Esophagus (tissue), 2 donors: ENCODE measurements around the gene TACC3. TPM values are rescaled to one million over a fixed set of nuclear protein-coding genes. Genes with fewer than 3 reads are reported as not detected.

Source experiments
- H3K27ac ChIP-seq, 2 donors: one replicate each; pipeline ENCODE4 v1.5.1; 2013; ENCODE audit warnings: low read depth in 2 of 2, mild to moderate bottlenecking in 2 of 2, inconsistent platforms in 1 of 2, low read length in 1 of 2, moderate library complexity in 1 of 2
- H3K27me3 ChIP-seq, 2 donors: one replicate each; pipeline ENCODE4 v1.6.1; 2013; ENCODE audit warnings: low read length in 2 of 2, control low read depth in 1 of 2, mild to moderate bottlenecking in 1 of 2; ENCODE audit not compliant: insufficient read depth in 2 of 2, control insufficient read depth in 1 of 2
- H3K36me3 ChIP-seq, 2 donors: one replicate each; pipeline ENCODE4 v1.6.1; 2013; ENCODE audit warnings: low read length in 1 of 2; ENCODE audit not compliant: control insufficient read depth in 2 of 2, insufficient read depth in 2 of 2
- H3K4me1 ChIP-seq, 2 donors: one replicate each; pipeline ENCODE4 v1.6.1; 2013; ENCODE audit warnings: low read length in 1 of 2; ENCODE audit not compliant: control insufficient read depth in 2 of 2, insufficient read depth in 2 of 2
- H3K4me3 ChIP-seq, 2 donors: one replicate each; pipeline ENCODE4 v1.5.1; 2013; ENCODE audit warnings: low read length in 2 of 2, mild to moderate bottlenecking in 2 of 2, low read depth in 1 of 2, moderate library complexity in 1 of 2
- H3K9me3 ChIP-seq, 2 donors: one replicate each; pipeline ENCODE4 v1.6.1; 2013; ENCODE audit warnings: mild to moderate bottlenecking in 2 of 2, low read depth in 1 of 2, low read length in 1 of 2, moderate library complexity in 1 of 2; ENCODE audit not compliant: control insufficient read depth in 2 of 2, insufficient read depth in 1 of 2
- WGBS, 2 donors: extraction: QIAGEN DNeasy Blood & Tissue Kit; methylation state at CpG; one replicate each; pipeline ENCODE4 v1.1.7; 2013; 5-methylcytosine and 5-hydroxymethylcytosine counted together
- polyA plus RNA-seq, 2 donors: library from polyadenylated mRNA; stranded (reverse); fragments of 200-250 nt; gene quantifications; one replicate each; pipeline ENCODE4 v1.2.3, GENCODE V29; 2013
- donor health status: healthy with polysubstance abuse.
- donor health status: Bipolar disorder and iron deficiency.

Gene TACC3
- polyA plus RNA-seq, 2 donors: 22.5 to 25.7 TPM

DNA sequence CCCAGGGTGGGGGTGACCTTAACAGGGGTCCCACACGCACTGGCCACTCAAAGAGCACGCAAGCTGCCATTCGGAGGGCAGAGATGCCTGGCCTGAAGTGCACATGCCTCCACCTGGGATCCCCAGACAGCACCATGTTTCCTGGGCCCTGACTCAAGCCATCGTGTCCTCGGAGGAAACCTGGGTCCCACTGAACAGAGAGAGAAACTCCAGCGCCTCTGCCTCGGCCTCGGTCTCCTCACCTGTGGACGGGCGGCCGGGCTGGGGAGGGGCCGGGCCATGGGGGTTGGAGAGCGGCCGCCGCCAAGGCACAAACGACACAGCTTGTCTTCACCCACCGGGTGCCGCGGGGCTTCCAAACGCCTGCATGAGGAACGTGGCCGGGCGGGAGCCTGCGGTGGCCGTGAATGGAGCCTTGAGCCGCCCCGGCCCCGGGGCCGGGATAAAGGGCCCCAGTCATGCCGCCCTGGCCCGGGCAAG lies 41.8 kb downstream of the TACC3 start:
- Histone ChIP-seq H3K27ac (peak overlapping the region in 1 of 2 donors; percentile 36), H3K4me3 (peak overlapping the region in 1 of 2 donors; percentile 4), H3K27me3 (no peaks in the 10 kb centered on the region), H3K4me1 (peaks cover 12 to 35% of the 10 kb centered on the region in 2 donors), H3K36me3 (no peaks in the 10 kb centered on the region), H3K9me3 (no peaks in the 10 kb centered on the region)
- 28 to 31% methylated on average over 27 to 31 of the region's 31 CpGs for WGBS, 2 donors

DNA sequence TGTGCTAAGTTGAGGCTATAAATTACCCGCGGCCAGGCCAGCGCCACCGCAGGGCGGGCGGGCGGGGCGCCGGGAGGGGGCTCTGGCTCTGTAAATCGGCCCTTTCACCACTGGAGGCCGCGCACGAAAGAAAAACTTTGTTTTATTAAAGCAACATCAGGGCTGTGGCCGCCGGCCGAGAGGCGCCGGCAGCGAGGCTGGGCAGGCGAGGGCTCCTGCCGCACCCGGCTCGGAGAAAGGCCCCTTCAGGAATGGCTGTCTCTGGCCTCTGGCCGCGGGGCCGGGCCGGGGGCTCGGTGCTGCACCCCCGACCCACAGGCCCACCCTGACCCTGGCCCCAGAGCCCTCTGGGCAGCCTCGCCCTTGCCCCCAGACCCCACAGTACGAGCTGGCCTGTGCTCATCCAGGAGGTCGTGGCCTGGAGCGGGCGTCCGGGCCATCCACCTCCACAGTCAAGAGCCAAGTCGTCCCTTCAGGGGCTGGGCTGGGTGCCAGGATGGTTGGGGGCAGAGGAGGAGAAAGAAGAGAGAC lies 42.3 kb downstream of the TACC3 start:
- 11 to 12% methylated on average over 31 to 36 of the region's 36 CpGs for WGBS, 2 donors
- peak overlapping the region in 1 of 2 donors; percentile 4 for H3K4me3 ChIP-seq
- H3K27me3 ChIP-seq: no peaks in the 10 kb centered on the region

DNA sequence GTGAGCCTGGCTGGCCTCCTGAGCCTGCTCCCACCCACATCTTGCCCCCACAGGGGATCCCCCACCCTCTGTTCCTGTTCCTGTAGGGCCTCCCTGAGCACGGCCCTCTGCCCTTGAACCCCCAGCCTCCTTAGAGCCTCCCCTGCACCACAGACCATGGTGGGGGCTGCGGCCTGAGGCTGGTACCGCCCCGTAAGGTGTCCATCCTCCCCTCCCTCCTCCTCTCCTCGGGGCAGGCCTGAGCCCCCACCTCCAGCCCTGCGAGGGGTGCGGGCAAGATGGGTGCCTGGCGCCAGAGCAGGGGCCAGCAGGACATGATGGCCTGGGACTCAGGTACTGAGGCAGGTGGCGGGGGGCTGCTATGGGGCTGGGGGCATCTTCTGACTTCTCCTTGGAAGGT lies 43.3 kb downstream of the TACC3 start:
- Histone ChIP-seq H3K4me1 (peaks cover 12 to 37% of the 10 kb centered on the region in 2 donors), H3K27me3 (no peaks in the 10 kb centered on the region), H3K9me3 (no peaks in the 10 kb centered on the region), H3K4me3 (no peak overlapping the region), H3K36me3 (no peaks in the 10 kb centered on the region), H3K27ac (no peak overlapping the region)
- WGBS, 2 donors: 94% methylated on average over 9 of the region's 9 CpGs

More for the DNA sequence above, 42.3 kb downstream of the TACC3 start:
- Histone ChIP-seq H3K36me3 (no peaks in the 10 kb centered on the region), H3K4me1 (peaks cover 12 to 35% of the 10 kb centered on the region in 2 donors), H3K27ac (peak overlapping the region in 1 of 2 donors; percentile 37), H3K9me3 (no peaks in the 10 kb centered on the region)

DNA sequence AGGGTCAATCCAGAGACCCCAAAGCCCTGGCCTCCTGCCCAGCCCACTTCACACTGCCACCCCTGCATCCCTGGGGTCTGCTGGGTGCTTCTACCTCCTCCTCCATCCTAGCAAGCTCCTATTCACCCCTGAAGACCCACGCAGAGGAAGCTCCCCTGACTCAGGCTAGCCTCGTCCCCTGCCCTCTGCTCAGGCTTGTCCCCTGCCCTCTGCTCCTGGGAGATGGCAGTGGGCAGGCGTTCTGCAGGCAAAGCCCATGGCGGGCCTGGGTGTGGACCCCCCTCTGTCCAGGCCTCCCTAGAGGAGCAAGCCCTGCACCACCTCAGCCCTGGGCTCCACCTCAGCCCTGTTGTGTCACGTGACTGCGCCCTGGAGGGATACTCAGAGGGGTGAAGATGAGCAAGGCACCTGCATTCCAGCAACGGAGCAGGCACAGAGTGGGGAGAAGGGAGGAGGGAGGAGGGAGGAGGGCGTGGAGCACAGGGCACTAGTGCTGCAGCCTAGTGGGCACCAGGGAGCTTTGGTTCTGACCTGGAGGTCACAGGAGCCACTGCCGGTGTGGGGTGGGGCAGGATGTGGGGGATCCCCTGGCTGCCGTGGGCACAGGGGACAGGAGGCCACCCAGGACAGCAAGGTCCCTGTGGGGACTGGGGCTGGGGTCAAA lies 44.2 kb downstream of the TACC3 start:
- Histone ChIP-seq H3K27me3 (no peaks in the 10 kb centered on the region), H3K4me3 (no peak overlapping the region), H3K9me3 (no peaks in the 10 kb centered on the region), H3K36me3 (no peaks in the 10 kb centered on the region), H3K4me1 (peaks cover 17 to 36% of the 10 kb centered on the region in 2 donors), H3K27ac (peak overlapping the region in 1 of 2 donors; percentile 44)
- 57 to 62% methylated on average over 10 of the region's 10 CpGs for WGBS, 2 donors

DNA sequence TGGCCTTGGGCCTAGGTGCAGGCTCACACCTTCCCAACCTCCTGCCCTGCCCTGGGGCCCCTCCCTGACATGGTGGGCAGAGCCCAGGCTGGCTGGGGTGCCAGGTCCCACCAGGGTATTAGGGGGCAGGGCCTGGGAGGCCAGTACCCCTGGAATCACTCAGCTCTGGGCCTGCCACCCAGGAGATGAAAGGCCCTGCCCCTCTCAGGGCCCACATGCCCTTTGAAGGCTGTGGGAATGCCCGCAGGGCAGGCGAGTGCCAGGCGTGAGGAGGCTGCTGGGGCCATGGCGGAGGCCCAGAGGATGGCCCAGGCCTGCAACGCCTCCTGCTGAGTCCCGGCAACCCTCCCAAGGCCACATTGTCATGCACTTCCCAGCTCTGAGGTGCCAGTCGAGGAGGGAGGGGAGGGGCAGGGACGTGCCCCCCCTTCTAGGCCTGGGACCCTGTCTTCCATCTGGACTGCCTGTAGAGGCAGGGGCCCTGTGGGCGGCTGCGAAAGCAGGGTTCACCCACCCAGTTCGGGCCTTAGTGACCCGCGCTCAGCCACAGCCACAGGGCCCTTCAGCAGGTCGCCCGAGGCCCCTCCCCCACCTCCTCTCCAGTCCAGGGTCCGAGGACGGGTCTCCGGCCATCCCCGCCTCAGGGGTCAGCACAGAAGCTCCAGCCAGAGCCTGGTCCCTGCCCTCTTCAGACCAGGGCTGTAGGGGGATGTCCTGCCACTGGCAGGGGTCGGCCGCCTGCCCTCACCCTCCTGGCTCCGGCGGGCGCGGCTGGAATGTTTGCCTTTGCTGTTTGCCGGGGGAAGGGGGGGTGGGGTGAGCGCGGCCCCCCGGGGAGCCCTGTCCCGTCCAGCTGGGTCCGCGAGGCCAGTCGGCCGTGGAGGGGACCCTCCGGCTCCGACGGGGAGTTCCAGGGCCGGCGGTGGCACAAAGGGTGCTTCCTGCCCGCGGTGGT lies 45.1 kb downstream of the TACC3 start:
- Histone ChIP-seq H3K36me3 (no peaks in the 10 kb centered on the region), H3K9me3 (no peaks in the 10 kb centered on the region), H3K27me3 (no peaks in the 10 kb centered on the region), H3K27ac (peak overlapping the region in 1 of 2 donors; percentile 44), H3K4me1 (peaks cover 21 to 44% of the 10 kb centered on the region in 2 donors), H3K4me3 (peak overlapping the region in 1 of 2 donors; percentile 48)
- 32 to 37% methylated on average over 35 to 41 of the region's 41 CpGs for WGBS, 2 donors

DNA sequence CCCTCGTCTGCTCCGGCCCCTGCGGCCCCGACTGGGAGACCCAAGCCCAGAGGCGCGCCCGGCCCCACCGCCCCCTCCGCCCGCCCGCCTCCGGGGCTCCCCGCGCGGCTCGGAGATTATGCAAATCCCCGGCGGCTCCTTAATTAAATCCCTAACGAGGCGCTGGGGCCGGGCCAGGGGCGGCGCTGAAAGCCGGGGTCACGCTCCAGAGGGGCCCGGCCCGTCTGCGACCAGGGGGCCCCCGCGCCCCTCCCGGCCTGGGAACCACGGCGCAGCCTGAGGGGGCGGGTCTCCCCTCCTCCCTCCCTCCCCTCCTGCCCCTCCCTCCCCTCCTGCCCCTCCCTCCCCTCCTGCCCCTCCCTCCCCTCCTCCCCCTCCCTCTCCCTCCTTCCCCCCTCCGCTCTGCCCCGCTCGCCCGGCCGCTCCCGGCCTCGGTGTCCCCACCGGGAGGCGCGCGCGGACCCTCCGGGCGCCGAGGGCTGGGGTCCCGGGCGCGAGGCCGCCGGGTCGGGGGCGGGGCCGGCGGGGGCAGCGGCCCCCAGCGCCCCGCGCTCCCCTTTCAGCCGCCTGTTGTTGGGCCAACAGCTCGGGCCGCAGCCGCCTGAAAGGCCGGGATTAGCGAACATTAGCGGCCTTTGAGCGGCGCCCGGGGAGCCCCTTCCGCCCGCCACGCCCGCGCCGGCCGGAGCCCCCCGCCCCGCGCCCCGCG lies 45.9 kb downstream of the TACC3 start:
- Histone ChIP-seq H3K27me3 (no peaks in the 10 kb centered on the region), H3K4me1 (peaks cover 21 to 47% of the 10 kb centered on the region in 2 donors), H3K4me3 (peak overlapping the region; percentile 23 to 48), H3K9me3 (no peaks in the 10 kb centered on the region), H3K27ac (peak overlapping the region; percentile 49 to 53), H3K36me3 (no peaks in the 10 kb centered on the region)
- WGBS, 2 donors: 1% methylated on average over 40 to 81 of the region's 84 CpGs

DNA sequence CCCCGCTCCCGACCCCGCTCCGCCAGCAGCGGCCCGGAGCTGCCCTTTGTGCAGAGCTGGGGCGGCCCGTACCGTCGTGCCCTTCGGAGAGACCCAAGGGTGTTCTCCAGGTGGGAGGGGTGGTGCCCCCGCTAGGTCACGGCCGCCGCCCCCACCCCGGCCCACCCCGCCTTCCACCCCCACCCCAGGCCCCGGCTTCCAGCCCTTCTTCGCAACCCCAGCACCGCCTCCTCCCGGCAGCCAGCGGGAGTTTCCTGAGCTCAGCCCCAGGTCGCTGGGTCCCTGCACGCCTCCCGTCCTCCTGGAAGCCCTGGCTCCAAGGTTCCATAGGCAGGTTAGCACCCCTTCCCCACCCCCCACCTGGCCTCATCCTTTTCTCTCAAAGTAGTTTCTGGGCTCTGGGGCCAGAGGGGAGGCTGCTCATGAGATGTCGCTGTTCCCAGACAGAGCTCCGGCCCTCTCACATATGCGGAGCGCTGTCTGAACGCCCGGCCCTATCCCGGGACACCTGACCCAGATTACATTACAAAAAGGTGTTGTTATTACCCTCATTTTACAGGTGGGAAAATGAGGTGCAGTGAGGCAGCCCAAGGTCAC lies 46.5 kb downstream of the TACC3 start:
- peaks cover 23 to 53% of the 10 kb centered on the region in 2 donors for H3K4me1 ChIP-seq
- no peaks in the 10 kb centered on the region for H3K9me3 ChIP-seq
- H3K4me3 ChIP-seq: peak overlapping the region; percentile 27 to 48
- 15 to 34% methylated on average over 15 to 28 of the region's 32 CpGs for WGBS, 2 donors
- peak overlapping the region; percentile 53 to 56 for H3K27ac ChIP-seq
- H3K36me3 ChIP-seq: no peaks in the 10 kb centered on the region
- no peaks in the 10 kb centered on the region for H3K27me3 ChIP-seq

DNA sequence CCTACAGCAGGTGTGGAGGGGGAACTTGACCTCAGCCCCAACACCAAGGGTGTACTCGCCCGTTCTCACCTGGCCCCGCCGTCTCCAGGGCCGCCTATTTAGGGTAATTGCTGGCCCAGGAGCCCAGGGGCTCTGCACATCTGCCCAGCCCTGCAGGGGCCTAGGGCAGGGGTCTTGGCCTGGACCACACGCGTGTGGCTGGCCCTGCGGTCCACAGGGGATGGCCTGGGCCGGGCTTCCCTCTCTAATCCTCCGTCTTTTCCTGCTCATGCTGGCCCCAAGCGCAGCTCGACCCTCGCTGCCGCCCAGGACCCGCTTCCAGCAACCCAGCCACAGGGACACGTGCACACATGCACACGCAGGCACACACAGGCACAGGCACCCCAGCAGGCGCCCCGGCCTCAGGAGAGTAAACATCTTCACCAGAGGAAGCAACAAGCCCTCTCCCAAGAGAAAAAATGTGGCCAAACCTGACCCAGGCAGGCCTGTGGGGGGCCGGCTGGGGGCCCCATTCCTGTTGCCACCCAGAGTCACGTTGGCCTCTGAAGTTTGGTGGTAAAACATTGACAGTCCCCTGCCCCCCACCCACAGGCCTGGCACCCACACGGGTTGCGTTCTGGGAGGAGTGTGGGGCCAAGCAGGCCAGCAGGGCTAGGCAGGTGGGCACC lies 47.2 kb downstream of the TACC3 start:
- H3K36me3 ChIP-seq: no peaks in the 10 kb centered on the region
- peak overlapping the region in 1 of 2 donors; percentile 48 for H3K4me3 ChIP-seq
- peaks cover 24 to 59% of the 10 kb centered on the region in 2 donors for H3K4me1 ChIP-seq
- no peaks in the 10 kb centered on the region for H3K27me3 ChIP-seq
- no peaks in the 10 kb centered on the region for H3K9me3 ChIP-seq
- WGBS, 2 donors: 48 to 56% methylated on average over 23 of the region's 23 CpGs
- H3K27ac ChIP-seq: peak overlapping the region; percentile 34 to 56
